B cell (primary cell): ENCODE results near the gene ULK4.

ENCODE experiments used
- EZH2 ChIP-seq: IDR thresholded peaks from 2 replicates; pipeline ENCODE4 v1.6.1; 2012; ENCODE audit warnings: borderline replicate concordance, low read depth, mild to moderate bottlenecking, moderate library complexity, low read length; ENCODE audit not compliant: insufficient read depth, poor library complexity, severe bottlenecking
- TF ChIP-seq, protein P1 (sequence below): fragments of 200-600 bp; IDR thresholded peaks from one replicate; pipeline ENCODE4 v1.8.0; 2022; ENCODE audit warnings: antibody characterized with exemption, mild to moderate bottlenecking

GRCh38 chr3:41853540-41854196 lies 108.2 kb downstream of the ULK4 start:
- TF ChIP-seq, protein P1, sequence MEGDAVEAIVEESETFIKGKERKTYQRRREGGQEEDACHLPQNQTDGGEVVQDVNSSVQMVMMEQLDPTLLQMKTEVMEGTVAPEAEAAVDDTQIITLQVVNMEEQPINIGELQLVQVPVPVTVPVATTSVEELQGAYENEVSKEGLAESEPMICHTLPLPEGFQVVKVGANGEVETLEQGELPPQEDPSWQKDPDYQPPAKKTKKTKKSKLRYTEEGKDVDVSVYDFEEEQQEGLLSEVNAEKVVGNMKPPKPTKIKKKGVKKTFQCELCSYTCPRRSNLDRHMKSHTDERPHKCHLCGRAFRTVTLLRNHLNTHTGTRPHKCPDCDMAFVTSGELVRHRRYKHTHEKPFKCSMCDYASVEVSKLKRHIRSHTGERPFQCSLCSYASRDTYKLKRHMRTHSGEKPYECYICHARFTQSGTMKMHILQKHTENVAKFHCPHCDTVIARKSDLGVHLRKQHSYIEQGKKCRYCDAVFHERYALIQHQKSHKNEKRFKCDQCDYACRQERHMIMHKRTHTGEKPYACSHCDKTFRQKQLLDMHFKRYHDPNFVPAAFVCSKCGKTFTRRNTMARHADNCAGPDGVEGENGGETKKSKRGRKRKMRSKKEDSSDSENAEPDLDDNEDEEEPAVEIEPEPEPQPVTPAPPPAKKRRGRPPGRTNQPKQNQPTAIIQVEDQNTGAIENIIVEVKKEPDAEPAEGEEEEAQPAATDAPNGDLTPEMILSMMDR = no peak
- no peak for TF ChIP-seq EZH2
